B cell (primary cell): ENCODE results near the gene EMC10. TPM values are rescaled to one million over a fixed set of nuclear protein-coding genes. Genes with fewer than 3 reads are reported as not detected.
A peak's percentile ranks its signal among the peaks of the same experiment; 100 is the strongest.

Source experiments
- ATAC-seq: fragments of 200-7000 bp; cut with Tn5 transposase; one replicate; pipeline ENCODE4 v1.10.0; 2021; ENCODE audit warnings: low read depth, mild to moderate bottlenecking, moderate number of reproducible peaks, moderate library complexity
- CTCF ChIA-PET: fragments of 350-600 bp; sonication (Branson Sonifier 250); formaldehyde crosslinking; loops from one replicate; lab custom pipeline; 2021; ENCODE audit warnings: antibody characterized with exemption, inconsistent platforms; lab: Charles Lee
- POLR2A ChIA-PET: fragments of 350-600 bp; sonication (Branson Sonifier 250); formaldehyde crosslinking; loops from one replicate; lab custom pipeline; 2021; ENCODE audit warnings: antibody characterized with exemption; lab: Charles Lee
- DNase-seq: peaks from one replicate; pipeline ENCODE4 v3.0.0; 2013
- H2AFZ ChIP-seq: 2 replicates; pipeline ENCODE4 v1.6.1; 2012; ENCODE audit warnings: mild to moderate bottlenecking, low read depth, low read length; ENCODE audit not compliant: insufficient read depth, poor library complexity, severe bottlenecking
- H3K27ac ChIP-seq, 2 donors: 1 replicate in 1 of 2; 2 replicates in 1 of 2; pipeline ENCODE4 v1.5.1; 2012 to 2013; ENCODE audit warnings: low read length in 2 of 2, mild to moderate bottlenecking in 2 of 2, moderate library complexity in 1 of 2
- H3K27me3 ChIP-seq, 4 experiments: fragments of 200-600 bp in 1 of 4; sonication (generic) in 1 of 4; replicated peaks in 1 of 4; 1 replicate in 2 of 4; 2 replicates in 2 of 4; pipeline versions ENCODE4 v1.6.1 to v1.7.0; 2013 to 2016; ENCODE audit warnings: low read length in 3 of 4, mild to moderate bottlenecking in 2 of 4, mixed read lengths in 1 of 4, moderate library complexity in 1 of 4; ENCODE audit not compliant: insufficient read depth in 4 of 4, control insufficient read depth in 3 of 4; ENCODE audit errors: control extremely low read depth in 1 of 4
- H3K36me3 ChIP-seq, 2 experiments: replicated peaks in 1 of 2; 1 replicate in 1 of 2; 2 replicates in 1 of 2; pipeline versions ENCODE4 v1.6.1 to v1.7.1; 2013; ENCODE audit warnings: low read length in 1 of 2; ENCODE audit not compliant: insufficient read depth in 2 of 2, control insufficient read depth in 1 of 2; ENCODE audit errors: control extremely low read depth in 1 of 2, extremely low read depth in 1 of 2
- H3K4me1 ChIP-seq, 2 donors: fragments of 200-600 bp in 1 of 2; sonication (generic) in 1 of 2; 1 replicate in 1 of 2; 2 replicates in 1 of 2; pipeline versions ENCODE4 v1.5.1 to v1.6.1; 2013 to 2017; ENCODE audit warnings: low read length in 2 of 2; ENCODE audit not compliant: control insufficient read depth in 2 of 2, insufficient read depth in 2 of 2
- H3K4me2 ChIP-seq: replicated peaks from 2 replicates; pipeline ENCODE3; 2012; ENCODE audit warnings: mild to moderate bottlenecking, low read depth, low read length; ENCODE audit not compliant: poor library complexity, severe bottlenecking
- H3K4me3 ChIP-seq, 5 experiments: fragments of 200-600 bp in 1 of 5; sonication (generic) in 1 of 5; 1 replicate in 3 of 5; 2 replicates in 2 of 5; pipeline versions ENCODE4 v1.5.1 to v1.7.0; 2011 to 2016; ENCODE audit warnings: low read length in 4 of 5, mild to moderate bottlenecking in 4 of 5, low read depth in 2 of 5, control low read depth in 1 of 5, moderate library complexity in 1 of 5; ENCODE audit not compliant: insufficient read depth in 1 of 5; ENCODE audit errors: control extremely low read depth in 1 of 5, extremely low read depth in 1 of 5
- H3K79me2 ChIP-seq: fragments of 200-600 bp; sonication (generic); one replicate; pipeline ENCODE4 v1.6.0; 2016; ENCODE audit warnings: low read length; ENCODE audit not compliant: control insufficient read depth, insufficient read depth
- H3K9ac ChIP-seq: fragments of 200-600 bp; sonication (generic); 2 replicates; pipeline ENCODE4 v1.6.1; 2017; ENCODE audit warnings: mild to moderate bottlenecking, low read length, moderate library complexity
- H3K9me3 ChIP-seq, 3 donors: one replicate each; pipeline versions ENCODE4 v1.6.1 to v1.7.1; 2013; ENCODE audit warnings: low read length in 2 of 3; ENCODE audit not compliant: control insufficient read depth in 2 of 3, insufficient read depth in 1 of 3; ENCODE audit errors: control extremely low read depth in 1 of 3
- H4K20me1 ChIP-seq: 2 replicates; pipeline ENCODE4 v1.6.0; 2012; ENCODE audit warnings: mild to moderate bottlenecking, low read length; ENCODE audit not compliant: insufficient read depth, control insufficient read depth, poor library complexity, severe bottlenecking
- H3K27ac Mint-ChIP-seq: one replicate; pipeline ENCODE4 v1.8.0; 2021; ENCODE audit warnings: mixed read lengths
- H3K27me3 Mint-ChIP-seq: one replicate; pipeline ENCODE4 v1.8.0; 2021; ENCODE audit warnings: mixed read lengths
- H3K4me1 Mint-ChIP-seq: one replicate; pipeline ENCODE4 v1.8.0; 2021; ENCODE audit warnings: mixed read lengths
- H3K4me3 Mint-ChIP-seq: one replicate; pipeline ENCODE4 v1.8.0; 2021; ENCODE audit warnings: mixed read lengths
- H3K9me3 Mint-ChIP-seq: one replicate; pipeline ENCODE4 v1.8.0; 2022; ENCODE audit warnings: mixed read lengths; ENCODE audit not compliant: insufficient read depth
- CTCF ChIP-seq: fragments of 200-600 bp; IDR thresholded peaks from one replicate; pipeline ENCODE4 v1.8.0; 2022; ENCODE audit warnings: antibody characterized with exemption, mild to moderate bottlenecking
- EZH2 ChIP-seq: IDR thresholded peaks from 2 replicates; pipeline ENCODE4 v1.6.1; 2012; ENCODE audit warnings: borderline replicate concordance, low read depth, mild to moderate bottlenecking, moderate library complexity, low read length; ENCODE audit not compliant: insufficient read depth, poor library complexity, severe bottlenecking
- WGBS: methylation state at CpG from one replicate; pipeline ENCODE4 v1.1.5; 2013; ENCODE audit warnings: missing lambda C conversion rate; ENCODE audit not compliant: insufficient coverage; 5-methylcytosine and 5-hydroxymethylcytosine counted together
- intact Hi-C: fragments of 100-400 bp; cut with micrococcal nuclease; formaldehyde crosslinking; loops from one replicate; pipeline ENCODE4 v1.10.0; 2022
- polyA plus RNA-seq: library from polyadenylated mRNA; depleted of rRNA; stranded (reverse); fragments of >200 nt; gene quantifications from 2 replicates; pipeline ENCODE4 v1.2.3, GENCODE V29; 2012
- total RNA-seq, 2 donors: library from RNA; stranded (reverse); fragments of 120-200 nt in 1 of 2; gene quantifications; 1 replicate in 1 of 2; 2 replicates in 1 of 2; pipeline versions ENCODE4 v1.2.3 to v1.2.4, GENCODE V29; 2013 to 2022

The EMC10 gene
- total and polyA plus RNA-seq, 2 donors (not counting 1 experiment from before 2014, with no cell fraction given), result 51.1 to 88.1 TPM

- Mint-ChIP-seq H3K4me3 (no peak overlapping the region), H3K27me3 (no peaks in the 10 kb centered on the region), H3K27ac (no peak overlapping the region), H3K9me3 (no peaks in the 10 kb centered on the region), H3K4me1 (peaks cover 27% of the 10 kb centered on the region)
- Histone ChIP-seq H2AFZ (no peak overlapping the region), H3K4me2 (no peak overlapping the region), H3K4me3 (no peak overlapping the region), H3K9ac (no peak overlapping the region), H3K4me1 (peaks cover 16% of the 10 kb centered on the region in 2 donors), H3K9me3 (peaks cover 0 to 15% (median 0%) of the 10 kb centered on the region in 3 donors), H3K79me2 (peaks cover 6% of the 10 kb centered on the region), H3K27me3 (no peaks in the 10 kb centered on the region), H3K27ac (no peak overlapping the region), H3K36me3 (no peaks in the 10 kb centered on the region), H4K20me1 (peaks cover 11% of the 10 kb centered on the region)
- intact Hi-C loops, result no loop called here
- 77% methylated on average over 26 of the region's 26 CpGs for WGBS
- ChIA-PET POLR2A (no interaction called here), CTCF (no interaction called here)
- ATAC-seq, result no peak
- TF ChIP-seq CTCF (no peak), EZH2 (no peak)
- no peak for DNase-seq
These were observed 14.7 kb downstream of the EMC10 start for GRCh38 chr19:50490991-50491472.

- Mint-ChIP-seq H3K27me3 (no peaks in the 10 kb centered on the region), H3K27ac (no peak overlapping the region)
These were observed 16.2 kb downstream of the EMC10 start for GRCh38 chr19:50492303-50493052.

More at GRCh38 chr19:50492303-50493052, 16.2 kb downstream of the EMC10 start:
- TF ChIP-seq EZH2 (no peak), CTCF (no peak)
- CTCF ChIA-PET, result no interaction called here
- intact Hi-C loops, result no loop called here
- H3K9me3 ChIP-seq, result peaks cover 0 to 9% (median 0%) of the 10 kb centered on the region in 3 donors
- H3K9ac ChIP-seq, result no peak overlapping the region
- DNase-seq (peak; percentile 50), ATAC-seq (peak; percentile 62)
- H3K4me3 ChIP-seq, result no peak overlapping the region
- H3K27ac ChIP-seq, result no peak overlapping the region
- H3K27me3 ChIP-seq, result no peaks in the 10 kb centered on the region
- H3K4me2 ChIP-seq, result peak overlapping the region; percentile 30
- peaks cover 27% of the 10 kb centered on the region for H3K4me1 Mint-ChIP-seq
- no peak overlapping the region for H2AFZ ChIP-seq
- H3K4me1 ChIP-seq, result peaks cover 14% of the 10 kb centered on the region in 2 donors
- WGBS, result 12% methylated on average over 9 of the region's 12 CpGs
- no peaks in the 10 kb centered on the region for H3K9me3 Mint-ChIP-seq
- POLR2A ChIA-PET, result no interaction called here
- peaks cover 2% of the 10 kb centered on the region for H4K20me1 ChIP-seq
- no peaks in the 10 kb centered on the region for H3K36me3 ChIP-seq
- no peaks in the 10 kb centered on the region for H3K79me2 ChIP-seq
- H3K4me3 Mint-ChIP-seq, result no peak overlapping the region
